ENCODE results near the gene NUP153.

DNA sequence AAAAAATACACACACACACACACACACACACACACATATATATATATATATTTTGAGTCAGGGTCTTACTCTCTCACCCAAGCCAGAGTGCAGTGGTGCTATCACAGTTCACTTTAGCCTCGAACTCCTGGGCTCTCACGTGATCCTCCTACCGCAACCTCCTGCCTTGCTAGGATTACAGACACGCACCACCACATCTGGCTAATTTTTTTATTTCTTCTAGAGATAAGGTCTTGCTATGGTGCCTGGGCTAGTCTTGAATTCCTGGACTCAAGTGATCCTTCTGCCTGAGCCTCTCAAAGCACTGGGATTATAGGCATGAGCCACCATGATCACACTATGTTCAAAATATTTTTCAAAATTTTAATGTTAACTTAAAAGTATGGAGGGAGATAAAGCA lies 43.5 kb downstream of the NUP153 start:
- TF ChIP-seq, protein P1, sequence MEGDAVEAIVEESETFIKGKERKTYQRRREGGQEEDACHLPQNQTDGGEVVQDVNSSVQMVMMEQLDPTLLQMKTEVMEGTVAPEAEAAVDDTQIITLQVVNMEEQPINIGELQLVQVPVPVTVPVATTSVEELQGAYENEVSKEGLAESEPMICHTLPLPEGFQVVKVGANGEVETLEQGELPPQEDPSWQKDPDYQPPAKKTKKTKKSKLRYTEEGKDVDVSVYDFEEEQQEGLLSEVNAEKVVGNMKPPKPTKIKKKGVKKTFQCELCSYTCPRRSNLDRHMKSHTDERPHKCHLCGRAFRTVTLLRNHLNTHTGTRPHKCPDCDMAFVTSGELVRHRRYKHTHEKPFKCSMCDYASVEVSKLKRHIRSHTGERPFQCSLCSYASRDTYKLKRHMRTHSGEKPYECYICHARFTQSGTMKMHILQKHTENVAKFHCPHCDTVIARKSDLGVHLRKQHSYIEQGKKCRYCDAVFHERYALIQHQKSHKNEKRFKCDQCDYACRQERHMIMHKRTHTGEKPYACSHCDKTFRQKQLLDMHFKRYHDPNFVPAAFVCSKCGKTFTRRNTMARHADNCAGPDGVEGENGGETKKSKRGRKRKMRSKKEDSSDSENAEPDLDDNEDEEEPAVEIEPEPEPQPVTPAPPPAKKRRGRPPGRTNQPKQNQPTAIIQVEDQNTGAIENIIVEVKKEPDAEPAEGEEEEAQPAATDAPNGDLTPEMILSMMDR (IDR thresholded peaks at IDR 0.05), result no peak
- no peak for TF ChIP-seq POLR2A (IDR thresholded peaks at IDR 0.05)
- TF ChIP-seq EP300 (IDR thresholded peaks at IDR 0.05), result no peak

Measured in tibial nerve (tissue), 4 donors.